GM18868 (cell line): ENCODE results near the gene NPBWR2.
"Not testable (repeated sequence)": the region's sequence is repeated elsewhere in the genome, so short reads cannot be mapped to it uniquely, and the experiment has no call there.

ENCODE experiments used
- ATAC-seq: cut with Tn5 transposase; IDR thresholded peaks from one replicate; pipeline ENCODE4 v1.9.1; 2021; ENCODE audit warnings: mild to moderate bottlenecking, moderate library complexity; ENCODE audit not compliant: unreplicated experiment

Gene NPBWR2

GRCh38 chr20:64144144-64144912, 37.0 kb upstream of the NPBWR2 start:
- no peak for ATAC-seq

GRCh38 chr20:64143018-64143801, 35.8 kb upstream of the NPBWR2 start:
- ATAC-seq = no peak

- ATAC-seq = no peak
Observed at GRCh38 chr20:64142590-64142989, 35.2 kb upstream of the NPBWR2 start.

- ATAC-seq = no peak
Observed at GRCh38 chr20:64140956-64141355, 33.6 kb upstream of the NPBWR2 start.

GRCh38 chr20:64140061-64140931, 32.9 kb upstream of the NPBWR2 start:
- no peak for ATAC-seq

- ATAC-seq = no peak
Observed at GRCh38 chr20:64139199-64140060, 32.1 kb upstream of the NPBWR2 start.

GRCh38 chr20:64138276-64138815, 31.0 kb upstream of the NPBWR2 start:
- no peak for ATAC-seq

GRCh38 chr20:64137598-64138031, 30.2 kb upstream of the NPBWR2 start:
- no peak for ATAC-seq

- no peak for ATAC-seq
Observed at GRCh38 chr20:64136004-64136710, 28.8 kb upstream of the NPBWR2 start.

GRCh38 chr20:64134744-64135143, 27.4 kb upstream of the NPBWR2 start:
- ATAC-seq = not testable (repeated sequence)

GRCh38 chr20:64133951-64134407, 26.6 kb upstream of the NPBWR2 start:
- no peak for ATAC-seq

GRCh38 chr20:64131406-64131805, 24.0 kb upstream of the NPBWR2 start:
- ATAC-seq = no peak

- ATAC-seq = no peak
Observed at GRCh38 chr20:64130876-64131275, 23.5 kb upstream of the NPBWR2 start.

- ATAC-seq = no peak
Observed at GRCh38 chr20:64130271-64130670, 22.9 kb upstream of the NPBWR2 start.

GRCh38 chr20:64129146-64129782, 21.9 kb upstream of the NPBWR2 start:
- ATAC-seq = no peak

GRCh38 chr20:64123517-64123916, 16.2 kb upstream of the NPBWR2 start:
- ATAC-seq = not testable (repeated sequence)

- not testable (repeated sequence) for ATAC-seq
Observed at GRCh38 chr20:64122927-64123326, 15.6 kb upstream of the NPBWR2 start.

- no peak for ATAC-seq
Observed at GRCh38 chr20:64121586-64121985, 14.2 kb upstream of the NPBWR2 start.
